DLD1 (cell line): ENCODE measurements around the gene CCDC121.

Experiments
- in situ Hi-C: cut with HindIII; loops from 2 replicates; pipeline ENCODE4 v1.10.0; 2017; ENCODE audit warnings: low sequenced_read_pairs

Gene CCDC121, protein sequence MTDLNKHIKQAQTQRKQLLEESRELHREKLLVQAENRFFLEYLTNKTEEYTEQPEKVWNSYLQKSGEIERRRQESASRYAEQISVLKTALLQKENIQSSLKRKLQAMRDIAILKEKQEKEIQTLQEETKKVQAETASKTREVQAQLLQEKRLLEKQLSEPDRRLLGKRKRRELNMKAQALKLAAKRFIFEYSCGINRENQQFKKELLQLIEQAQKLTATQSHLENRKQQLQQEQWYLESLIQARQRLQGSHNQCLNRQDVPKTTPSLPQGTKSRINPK

GRCh38 chr2:27628767-27629709, at the start of gene CCDC121, which contains the start of gene GPN1:
Gene CCDC121, minus strand, starts transcription at chr2:27629012. Its CDS starts 1,213 bp downstream, at chr2:27627799.
Gene GPN1, plus strand, starts transcription at chr2:27629050. Its CDS starts 9 bp downstream, at chr2:27629059.
- in situ Hi-C loops: no loop called here

DNA sequence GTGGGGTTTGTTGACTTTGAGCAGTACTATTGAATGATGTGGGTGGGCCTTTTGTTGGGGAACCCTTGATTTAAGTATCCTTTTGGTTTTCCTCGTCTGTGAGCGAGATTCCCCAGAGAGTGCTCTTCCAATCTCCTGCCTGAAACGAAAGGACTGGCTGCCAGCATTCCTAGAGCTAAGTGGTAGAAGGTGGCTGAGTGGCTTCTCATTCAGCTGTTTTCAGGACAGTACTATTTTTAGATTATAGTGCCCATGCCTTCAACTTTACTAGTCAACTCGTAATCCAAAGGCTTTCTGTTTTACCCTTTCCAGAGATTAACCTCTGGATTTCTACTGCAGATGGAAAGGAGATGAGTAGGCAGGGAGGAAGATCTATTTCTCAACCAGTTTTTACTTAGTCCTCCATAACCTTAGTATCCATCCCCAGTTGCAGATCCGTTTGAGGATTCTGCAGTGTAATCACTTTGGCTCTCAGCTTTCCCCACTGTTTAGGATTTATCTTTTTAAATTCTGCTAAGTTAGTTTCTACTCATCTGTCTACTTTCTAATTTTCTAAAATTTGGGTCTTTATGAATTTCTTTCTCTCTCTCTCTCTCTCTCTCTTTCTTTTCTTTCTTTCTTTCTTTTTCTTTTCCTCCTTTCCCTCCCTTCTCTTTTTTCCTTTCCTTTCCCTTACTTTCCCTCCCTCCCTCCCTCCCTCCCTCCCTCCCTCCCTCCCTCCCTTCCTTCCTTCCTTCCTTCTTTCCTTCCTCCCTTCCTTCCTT, 44.1 kb upstream of the CCDC121 start:
- in situ Hi-C loops: no loop called here

DNA sequence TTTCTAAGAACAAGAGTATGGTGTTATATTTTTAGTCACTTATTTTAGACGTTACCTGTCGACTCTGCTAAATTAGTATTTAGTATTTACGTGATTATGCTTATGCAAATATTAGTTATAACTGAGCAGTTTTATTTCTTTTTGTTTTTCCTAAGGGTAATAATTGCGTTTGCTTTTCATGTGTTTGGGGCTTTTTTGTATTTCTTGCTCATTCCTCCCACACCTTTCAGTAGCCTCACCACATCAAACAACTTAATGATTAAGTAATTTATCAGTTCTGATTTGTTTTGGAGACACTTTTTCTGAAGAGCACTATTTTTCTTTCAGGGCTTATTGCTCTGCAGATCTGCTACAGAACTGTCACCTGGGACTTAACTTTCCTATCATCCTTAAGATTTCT, 42.4 kb upstream of the CCDC121 start:
- in situ Hi-C loops: no loop called here

- in situ Hi-C loops: no loop called here
Observed at GRCh38 chr2:27667446-27667845, 38.6 kb upstream of the CCDC121 start.

DNA sequence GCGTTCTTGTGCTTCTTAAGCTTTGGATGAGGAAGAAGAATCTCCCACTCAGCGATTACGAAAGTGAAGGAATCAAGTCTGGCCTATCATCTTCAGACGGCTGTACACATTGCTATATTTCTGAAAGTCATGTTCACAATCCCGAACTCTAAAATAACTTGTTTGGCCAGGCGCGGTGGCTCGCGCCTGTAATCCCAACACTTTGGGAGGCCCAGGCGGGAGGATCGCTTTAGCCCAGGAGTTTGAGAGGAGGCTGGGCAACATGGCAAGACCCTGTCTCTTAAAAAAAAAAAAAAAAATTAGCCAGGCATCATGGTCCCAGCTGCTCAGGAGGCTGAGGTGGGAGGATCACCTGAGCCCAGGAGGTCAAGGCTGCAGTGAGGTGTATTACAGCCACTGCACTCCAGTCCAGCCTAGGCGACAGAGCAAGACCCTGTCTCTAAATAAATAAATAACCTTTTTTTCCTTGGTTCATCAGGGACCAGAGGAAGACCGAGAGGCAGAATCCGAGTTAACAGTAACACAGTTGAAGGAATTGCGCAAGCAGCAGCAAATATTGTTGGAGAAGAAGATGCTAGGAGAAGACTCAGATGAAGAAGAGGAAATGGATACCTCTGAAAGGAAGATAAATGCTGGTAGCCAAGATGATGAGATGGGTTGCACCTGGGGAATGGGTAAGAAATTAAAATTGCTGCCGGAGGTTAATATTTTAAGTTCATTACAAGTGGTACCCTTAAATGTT, 36.0 kb upstream of the CCDC121 start:
- in situ Hi-C loops: no loop called here

GRCh38 chr2:27664154-27664574, 35.4 kb upstream of the CCDC121 start:
- in situ Hi-C loops: no loop called here

DNA sequence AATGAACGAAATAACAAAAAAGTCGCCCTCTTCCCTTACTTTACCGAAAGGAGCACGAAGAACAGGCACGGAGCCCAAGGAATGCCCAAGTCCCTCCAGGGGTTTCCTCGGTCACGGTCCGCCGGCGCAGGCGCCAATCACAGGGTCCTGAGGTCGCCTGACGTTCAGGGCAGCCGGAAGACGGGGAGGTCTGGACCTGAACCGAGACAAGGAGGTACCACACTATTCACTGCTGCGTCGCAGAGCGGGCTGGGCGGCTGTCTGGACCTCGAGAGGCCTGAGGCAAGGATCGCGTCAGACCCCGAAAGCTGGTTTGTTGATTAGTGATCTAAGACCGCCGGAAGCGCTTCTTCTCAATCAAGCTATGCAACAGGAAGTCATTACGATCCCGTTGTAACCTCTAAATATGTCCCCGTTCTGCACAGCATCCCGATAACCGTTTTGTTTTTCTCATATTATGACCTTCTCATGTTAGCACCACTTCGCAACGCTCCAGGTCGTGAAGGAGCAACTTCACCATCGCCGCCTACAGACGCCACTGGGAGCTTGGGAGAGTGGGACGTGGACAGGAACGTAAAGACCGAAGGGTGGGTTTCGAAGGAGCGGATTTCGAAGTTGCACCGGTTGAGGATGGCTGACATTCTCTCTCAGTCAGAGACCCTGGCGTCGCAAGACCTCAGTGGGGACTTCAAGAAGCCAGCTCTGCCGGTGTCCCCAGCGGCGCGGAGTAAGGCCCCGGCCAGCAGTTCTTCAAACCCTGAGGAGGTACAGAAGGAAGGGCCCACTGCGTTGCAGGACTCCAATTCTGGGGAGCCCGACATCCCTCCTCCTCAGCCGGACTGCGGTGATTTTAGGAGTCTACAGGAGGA, 34.7 kb upstream of the CCDC121 start, which contains the start of the genes SLC4A1AP and SUPT7L:
Gene SLC4A1AP, plus strand, starts transcription at position 605 of the 869 bp plus-strand sequence. Its CDS starts 26 bp downstream, at position 631.
Gene SUPT7L, minus strand, starts transcription at position 330 of the 869 bp plus-strand sequence. CDS start 1,422 bp downstream, outside the sequence.
- in situ Hi-C loops: no loop called here

DNA sequence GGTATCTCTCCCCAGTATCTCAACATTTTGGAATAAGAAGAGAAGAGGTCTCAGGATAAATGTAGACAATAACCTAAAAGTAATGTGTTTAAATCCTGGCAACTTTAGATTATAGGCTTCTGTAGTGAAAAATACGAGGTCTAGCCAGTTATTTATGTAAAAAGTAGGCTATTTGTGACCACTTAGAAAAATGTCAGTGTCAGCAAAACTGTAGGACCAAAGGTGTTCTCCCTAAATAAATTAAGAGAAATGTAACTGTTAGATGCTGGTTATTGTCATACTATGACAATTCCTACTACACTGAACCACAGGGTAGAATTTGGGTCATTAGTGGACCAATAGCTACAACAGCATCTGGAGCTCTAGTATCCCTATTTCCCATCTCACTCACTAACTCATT, 32.6 kb upstream of the CCDC121 start:
- in situ Hi-C loops: no loop called here

GRCh38 chr2:27655155-27655951, 26.5 kb upstream of the CCDC121 start:
- in situ Hi-C loops: no loop called here

- in situ Hi-C loops: no loop called here
Observed at GRCh38 chr2:27653397-27653796, 24.6 kb upstream of the CCDC121 start.

GRCh38 chr2:27652790-27653189, 24.0 kb upstream of the CCDC121 start:
- in situ Hi-C loops: no loop called here

DNA sequence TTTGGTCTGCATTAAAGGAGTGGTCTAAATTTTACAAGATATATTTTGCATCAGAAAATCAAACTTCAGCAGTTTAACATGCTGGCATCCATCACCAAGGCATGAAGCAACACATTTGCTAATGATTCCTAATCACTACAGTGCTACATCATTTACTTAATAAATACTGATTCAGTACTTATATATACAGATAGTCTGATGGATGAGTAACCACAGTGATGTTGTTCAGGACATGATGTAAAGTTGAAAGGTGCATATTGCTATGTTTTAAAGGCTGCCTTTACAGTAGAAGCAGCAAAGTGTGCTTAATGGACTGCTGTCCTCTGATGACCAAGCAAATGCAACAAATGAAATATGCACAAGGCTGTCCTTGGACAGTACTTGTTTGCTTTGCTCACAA, 23.5 kb upstream of the CCDC121 start:
- in situ Hi-C loops: no loop called here

GRCh38 chr2:27651056-27651455, 22.2 kb upstream of the CCDC121 start:
- in situ Hi-C loops: no loop called here

GRCh38 chr2:27647737-27648136, 18.9 kb upstream of the CCDC121 start:
- in situ Hi-C loops: no loop called here

DNA sequence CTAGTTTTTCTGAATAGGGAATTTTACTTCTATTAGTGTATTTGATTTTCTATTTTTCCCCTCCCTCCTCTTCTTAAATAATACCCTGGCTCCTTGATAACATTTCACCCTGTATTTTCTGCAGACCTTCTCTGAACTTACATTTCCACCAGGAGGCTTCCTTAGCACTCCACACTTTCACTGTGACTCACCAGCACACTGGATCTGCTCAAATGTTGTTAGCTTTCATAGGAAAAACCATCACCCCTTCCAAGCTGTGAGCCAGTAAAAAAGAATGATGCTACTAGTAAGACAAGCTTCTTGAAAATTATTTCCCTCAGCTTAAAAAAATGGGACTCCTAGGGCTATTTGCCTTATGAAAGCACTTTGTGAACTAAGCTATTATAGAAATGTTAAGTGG, 18.5 kb upstream of the CCDC121 start:
- in situ Hi-C loops: no loop called here

- in situ Hi-C loops: no loop called here
Observed at GRCh38 chr2:27645197-27645596, 16.4 kb upstream of the CCDC121 start.

DNA sequence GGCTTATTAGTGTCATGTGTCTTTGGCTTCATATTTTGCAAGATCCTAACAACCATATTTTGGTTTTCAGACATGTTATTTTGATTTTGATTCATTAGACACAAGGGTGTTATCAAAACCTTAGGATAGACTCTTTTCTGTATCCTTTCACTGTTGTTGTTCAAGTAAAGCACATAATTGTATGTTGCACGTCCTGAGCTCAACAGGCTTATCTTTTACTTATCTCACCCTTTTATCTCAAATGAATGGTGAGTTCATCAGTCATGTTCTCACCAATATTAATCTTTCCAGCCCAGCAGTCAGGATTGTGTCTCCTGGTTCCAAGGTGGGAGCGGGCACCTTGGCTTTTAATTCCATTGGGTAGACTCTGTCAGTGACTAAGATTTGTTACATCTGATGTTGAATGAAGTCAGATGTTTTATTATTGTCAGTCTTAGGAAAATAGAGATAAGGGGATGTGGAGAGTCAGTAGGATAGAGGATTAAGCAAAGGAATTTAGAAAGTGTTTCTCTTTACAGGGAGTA, 12.0 kb upstream of the CCDC121 start:
- in situ Hi-C loops: no loop called here

DNA sequence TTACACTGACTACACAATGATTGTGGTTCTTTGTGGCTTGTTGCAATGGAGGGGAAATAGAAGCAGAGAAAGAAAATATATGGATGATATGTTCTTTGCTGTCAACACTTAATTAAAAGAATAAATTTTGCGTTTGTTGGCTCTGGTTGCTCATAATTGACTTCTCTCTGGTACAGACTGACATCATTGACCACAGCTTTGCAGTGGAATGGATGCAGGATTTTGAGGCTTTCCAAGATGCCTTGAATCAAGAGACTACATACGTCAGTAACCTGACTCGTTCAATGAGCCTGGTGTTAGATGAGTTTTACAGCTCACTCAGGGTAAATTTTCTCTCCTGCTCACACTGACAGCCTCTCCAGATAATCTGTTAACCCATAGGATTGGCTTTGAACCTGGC, 9.9 kb upstream of the CCDC121 start:
- in situ Hi-C loops: no loop called here
